Calu3 (cell line): ENCODE results near the gene LBH. TPM values are rescaled to one million over a fixed set of nuclear protein-coding genes. Genes with fewer than 3 reads are reported as not detected.

Source experiments
- BruUV-seq: library from RNA; stranded (reverse); fragments of 400-500 nt; replicated peaks from 2 replicates; lab custom pipeline; 2021; lab: Mats Ljungman, UMichigan
- CTCF ChIA-PET: fragments of 300-600 bp; sonication (Branson Sonifier 250); formaldehyde crosslinking; loops from one replicate; lab custom pipeline; 2022; ENCODE audit warnings: antibody characterized with exemption; lab: Charles Lee
- DNase-seq: peaks from one replicate; pipeline ENCODE4 v3.0.0; 2022
- H3K27ac Mint-ChIP-seq: one replicate; pipeline ENCODE4 v1.8.0; 2022; ENCODE audit warnings: mixed read lengths; ENCODE audit not compliant: unreplicated experiment
- H3K27me3 Mint-ChIP-seq: one replicate; pipeline ENCODE4 v1.8.0; 2022; ENCODE audit warnings: mixed read lengths; ENCODE audit not compliant: unreplicated experiment
- H3K36me3 Mint-ChIP-seq: one replicate; pipeline ENCODE4 v1.8.0; 2022; ENCODE audit warnings: mild to moderate bottlenecking, moderate library complexity, mixed read lengths; ENCODE audit not compliant: insufficient read depth, unreplicated experiment
- H3K4me1 Mint-ChIP-seq: one replicate; pipeline ENCODE4 v1.8.0; 2022; ENCODE audit warnings: mild to moderate bottlenecking, low read depth, mixed read lengths; ENCODE audit not compliant: unreplicated experiment
- H3K4me3 Mint-ChIP-seq: one replicate; pipeline ENCODE4 v1.8.0; 2022; ENCODE audit warnings: mild to moderate bottlenecking, low read depth, moderate library complexity, mixed read lengths; ENCODE audit not compliant: unreplicated experiment
- H3K9me3 Mint-ChIP-seq: one replicate; pipeline ENCODE4 v1.8.0; 2022; ENCODE audit warnings: low read depth, mixed read lengths; ENCODE audit not compliant: unreplicated experiment
- CTCF ChIP-seq: fragments of 200-600 bp; IDR thresholded peaks from one replicate; pipeline ENCODE4 v1.8.0; 2022; ENCODE audit warnings: antibody characterized with exemption; ENCODE audit not compliant: unreplicated experiment
- intact Hi-C: fragments of 100-400 bp; cut with micrococcal nuclease; formaldehyde crosslinking; loops from one replicate; pipeline ENCODE4 v1.10.0; 2022; ENCODE audit not compliant: unreplicated experiment
- total RNA-seq: library from RNA; stranded (reverse); gene quantifications from 2 replicates; pipeline ENCODE4 v1.2.3, GENCODE V29; 2022

The LBH gene
- total RNA-seq, 1 experiment from 2014 or later: 3.3 TPM

GRCh38 chr2:30218814-30219213 is 12.5 kb upstream of the LBH start:
- DNase-seq: no peak
- TF ChIP-seq CTCF: no peak
- BruUV-seq: no TSS peak
- Mint-ChIP-seq H3K36me3 (no peaks in the 10 kb centered on the region), H3K27ac (no peak overlapping the region), H3K4me3 (no peak overlapping the region), H3K4me1 (peaks cover 12% of the 10 kb centered on the region), H3K9me3 (no peaks in the 10 kb centered on the region), H3K27me3 (peaks cover 34% of the 10 kb centered on the region)
- CTCF ChIA-PET: interaction anchor here (0.6 to 2.1 kb wide), 3 partner anchors 21 to 493 kb away, joined by 3 to 5 read pairs (median 4); no protein-coding TSS in a partner anchor
- intact Hi-C loops: loop anchor here (5.0 to 10.0 kb wide), 2 partner anchors 53 to 226 kb away; partner anchors contain the start of gene LCLAT1

GRCh38 chr2:30219886-30220875 is 11.2 kb upstream of the LBH start:
- Mint-ChIP-seq H3K9me3 (no peaks in the 10 kb centered on the region), H3K4me1 (peaks cover 12% of the 10 kb centered on the region), H3K36me3 (no peaks in the 10 kb centered on the region), H3K27me3 (peaks cover 47% of the 10 kb centered on the region), H3K27ac (no peak overlapping the region), H3K4me3 (no peak overlapping the region)
- intact Hi-C loops: loop anchor here (5.0 to 10.0 kb wide), 2 partner anchors 52 to 225 kb away; partner anchors contain the start of gene LCLAT1
- CTCF ChIA-PET: no interaction called here
- no TSS peak for BruUV-seq
- DNase-seq: no peak
- no peak for TF ChIP-seq CTCF

GRCh38 chr2:30221531-30221930 is 9.8 kb upstream of the LBH start:
- no peaks in the 10 kb centered on the region for H3K9me3 Mint-ChIP-seq
- TF ChIP-seq CTCF: no peak
- intact Hi-C loops: no loop called here
- BruUV-seq: no TSS peak
- peaks cover 12% of the 10 kb centered on the region for H3K4me1 Mint-ChIP-seq
- no peak overlapping the region for H3K4me3 Mint-ChIP-seq
- CTCF ChIA-PET: no interaction called here
- H3K27ac Mint-ChIP-seq: no peak overlapping the region
- H3K27me3 Mint-ChIP-seq: peaks cover 61% of the 10 kb centered on the region
- no peak for DNase-seq
- no peaks in the 10 kb centered on the region for H3K36me3 Mint-ChIP-seq

GRCh38 chr2:30222031-30222430 is 9.3 kb upstream of the LBH start:
- H3K4me1 Mint-ChIP-seq: peaks cover 12% of the 10 kb centered on the region

More at GRCh38 chr2:30222031-30222430, 9.3 kb upstream of the LBH start:
- H3K27ac Mint-ChIP-seq: no peak overlapping the region
- peaks cover 66% of the 10 kb centered on the region for H3K27me3 Mint-ChIP-seq
- H3K9me3 Mint-ChIP-seq: no peaks in the 10 kb centered on the region
- no peak overlapping the region for H3K4me3 Mint-ChIP-seq
- no peak for TF ChIP-seq CTCF
- intact Hi-C loops: no loop called here
- no peak for DNase-seq
- CTCF ChIA-PET: no interaction called here
- BruUV-seq: no TSS peak
- no peaks in the 10 kb centered on the region for H3K36me3 Mint-ChIP-seq
